ENCODE measurements around the gene CCT6A.
"Not testable (repeated sequence)": the region's sequence is repeated elsewhere in the genome, so short reads cannot be mapped to it uniquely, and the experiment has no call there.

DNA sequence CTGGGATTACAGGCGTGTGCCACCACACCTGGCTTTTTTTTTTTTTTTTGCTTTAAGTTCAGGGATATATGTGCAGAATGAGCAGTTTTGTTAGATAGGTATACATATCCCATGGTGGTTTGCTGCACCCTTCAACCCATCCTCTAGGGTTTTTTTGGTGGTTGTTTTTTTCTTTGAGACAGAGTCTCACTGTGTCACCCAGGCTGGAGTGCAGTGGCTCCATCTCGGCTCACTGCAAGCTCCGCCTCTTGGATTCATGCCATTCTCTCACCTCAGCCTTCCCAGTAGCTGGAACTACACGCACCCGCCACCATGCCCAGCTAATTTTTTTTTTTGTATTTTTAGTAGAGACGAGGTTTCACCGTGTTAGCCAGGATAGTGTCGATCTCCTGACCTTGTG is 2.8 kb upstream of the CCT6A start:
- TF ChIP-seq CTCF (conservative IDR thresholded peaks at IDR 0.05; ENCODE audit: low read depth, low read length); POLR2A (IDR thresholded peaks at IDR 0.05; ENCODE audit: low read depth, low read length); RAD21 (IDR thresholded peaks at IDR 0.05; ENCODE audit: low read length): not testable (repeated sequence)
